Measurements from ENCODE around the gene DMWD. TPM values are rescaled to one million over a fixed set of nuclear protein-coding genes. Genes with fewer than 3 reads are reported as not detected.
A peak's percentile ranks its signal among the peaks of the same experiment; 100 is the strongest.

DMWD gene
- total RNA-seq, 1 donor from 2014 or later = 31.2 TPM

- intact Hi-C loops (cut with DNase I) = loop anchor here (10.0 kb wide), 2 partner anchors 71 to 201 kb away; partner anchors contain the start of gene IRF2BP1
Observed at GRCh38 chr19:45814166-45814780, 21.6 kb upstream of the DMWD start.

GRCh38 chr19:45812297-45812696 is 19.7 kb upstream of the DMWD start:
- DNase-seq (ENCODE audit: extremely low spot score in 2 of 2) = no peak
- H3K27ac ChIP-seq = no peak overlapping the region
- intact Hi-C loops (cut with DNase I) = loop anchor here (10.0 kb wide), 2 partner anchors 73 to 203 kb away; partner anchors contain the start of gene IRF2BP1
- H3K4me1 ChIP-seq = peaks cover 25% of the 10 kb centered on the region
- H3K27me3 ChIP-seq = no peaks in the 10 kb centered on the region
- no peaks in the 10 kb centered on the region for H3K9me3 ChIP-seq
- no peak for TF ChIP-seq CTCF (IDR thresholded peaks at IDR 0.05)
- TF ChIP-seq POLR2AphosphoS5 (IDR thresholded peaks at IDR 0.05; ENCODE audit: insufficient read depth in 1 of 2, low read depth in 1 of 2) = peak in 1 of 2 donors; percentile 37
- no peak overlapping the region for H3K4me3 ChIP-seq
- no peaks in the 10 kb centered on the region for H3K36me3 ChIP-seq

More at GRCh38 chr19:45814166-45814780, 21.6 kb upstream of the DMWD start:
- Histone ChIP-seq H3K36me3 (no peaks in the 10 kb centered on the region), H3K4me1 (peaks cover 25% of the 10 kb centered on the region), H3K27ac (no peak overlapping the region), H3K4me3 (no peak overlapping the region), H3K9me3 (no peaks in the 10 kb centered on the region), H3K27me3 (no peaks in the 10 kb centered on the region)
- TF ChIP-seq POLR2A (IDR thresholded peaks at IDR 0.05) (no peak), CTCF (IDR thresholded peaks at IDR 0.05) (no peak), POLR2AphosphoS5 (IDR thresholded peaks at IDR 0.05; ENCODE audit: insufficient read depth in 1 of 2, low read depth in 1 of 2) (no peak)
- DNase-seq (ENCODE audit: extremely low spot score in 2 of 2) = no peak

- peaks cover 7% of the 10 kb centered on the region for H3K4me1 ChIP-seq
- TF ChIP-seq CTCF (IDR thresholded peaks at IDR 0.05) = no peak
- TF ChIP-seq POLR2AphosphoS5 (IDR thresholded peaks at IDR 0.05; ENCODE audit: insufficient read depth in 1 of 2, low read depth in 1 of 2) = no peak
- TF ChIP-seq POLR2A (IDR thresholded peaks at IDR 0.05) = no peak
- H3K27me3 ChIP-seq = no peaks in the 10 kb centered on the region
- H3K4me3 ChIP-seq = no peak overlapping the region
- no peak overlapping the region for H3K27ac ChIP-seq
- no peaks in the 10 kb centered on the region for H3K9me3 ChIP-seq
- DNase-seq (ENCODE audit: extremely low spot score in 2 of 2) = no peak
- intact Hi-C loops (cut with DNase I) = loop anchor here (10.0 kb wide), 2 partner anchors 75 to 205 kb away; partner anchors contain the start of gene IRF2BP1
- H3K36me3 ChIP-seq = no peaks in the 10 kb centered on the region
Observed at GRCh38 chr19:45809643-45810159, 17.1 kb upstream of the DMWD start.

GRCh38 chr19:45805719-45806118 is 13.1 kb upstream of the DMWD start:
- H3K4me3 ChIP-seq = no peak overlapping the region
- no peak for TF ChIP-seq POLR2A (IDR thresholded peaks at IDR 0.05)
- no peak for TF ChIP-seq POLR2AphosphoS5 (IDR thresholded peaks at IDR 0.05; ENCODE audit: insufficient read depth in 1 of 2, low read depth in 1 of 2)
- TF ChIP-seq CTCF (IDR thresholded peaks at IDR 0.05) = no peak
- H3K36me3 ChIP-seq = no peaks in the 10 kb centered on the region
- no peak for DNase-seq (ENCODE audit: extremely low spot score in 2 of 2)
- no peaks in the 10 kb centered on the region for H3K27me3 ChIP-seq
- H3K9me3 ChIP-seq = no peaks in the 10 kb centered on the region
- peaks cover 7% of the 10 kb centered on the region for H3K4me1 ChIP-seq
- no peak overlapping the region for H3K27ac ChIP-seq
- intact Hi-C loops (cut with DNase I) = no loop called here

GRCh38 chr19:45804959-45805230 is 12.2 kb upstream of the DMWD start:
- no peak for DNase-seq (ENCODE audit: extremely low spot score in 2 of 2)
- Histone ChIP-seq H3K27ac (no peak overlapping the region), H3K36me3 (no peaks in the 10 kb centered on the region), H3K4me3 (no peak overlapping the region), H3K27me3 (no peaks in the 10 kb centered on the region), H3K9me3 (no peaks in the 10 kb centered on the region), H3K4me1 (peaks cover 11% of the 10 kb centered on the region)
- TF ChIP-seq POLR2AphosphoS5 (IDR thresholded peaks at IDR 0.05; ENCODE audit: insufficient read depth in 1 of 2, low read depth in 1 of 2) = no peak
- no peak for TF ChIP-seq CTCF (IDR thresholded peaks at IDR 0.05)
- no peak for TF ChIP-seq POLR2A (IDR thresholded peaks at IDR 0.05)
- intact Hi-C loops (cut with DNase I) = no loop called here

All from vagina (tissue), 2 donors.